ENCODE data around the gene MEF2A.

- TF ChIP-seq CTCF (conservative IDR thresholded peaks at IDR 0.05) (no peak), ZFX (IDR thresholded peaks at IDR 0.05) (no peak)
Observed at GRCh38 chr15:99717161-99718009, 151.6 kb downstream of the MEF2A start.

Data from C4-2B (cell line).